Measurements from ENCODE around the gene CHMP2B.

The CHMP2B gene

GRCh38 chr3:87206635-87207034 is 20.5 kb upstream of the CHMP2B start:
- TF ChIP-seq GATA3 (IDR thresholded peaks at IDR 0.05; ENCODE audit: low read depth, low read length) (no peak), GATA2 (IDR thresholded peaks at IDR 0.05; ENCODE audit: low read depth, low read length) (no peak)

GRCh38 chr3:87207460-87207859 is 19.6 kb upstream of the CHMP2B start:
- TF ChIP-seq GATA3 (IDR thresholded peaks at IDR 0.05; ENCODE audit: low read depth, low read length) = no peak
- TF ChIP-seq GATA2 (IDR thresholded peaks at IDR 0.05; ENCODE audit: low read depth, low read length) = no peak

GRCh38 chr3:87209111-87209510 is 18.0 kb upstream of the CHMP2B start:
- TF ChIP-seq GATA3 (IDR thresholded peaks at IDR 0.05; ENCODE audit: low read depth, low read length) (no peak), GATA2 (IDR thresholded peaks at IDR 0.05; ENCODE audit: low read depth, low read length) (no peak)

- TF ChIP-seq GATA2 (IDR thresholded peaks at IDR 0.05; ENCODE audit: low read depth, low read length) (no peak), GATA3 (IDR thresholded peaks at IDR 0.05; ENCODE audit: low read depth, low read length) (no peak)
These were observed 8.5 kb upstream of the CHMP2B start for GRCh38 chr3:87218560-87218959.

GRCh38 chr3:87219611-87220010 is 7.5 kb upstream of the CHMP2B start:
- TF ChIP-seq GATA2 (IDR thresholded peaks at IDR 0.05; ENCODE audit: low read depth, low read length) (no peak), GATA3 (IDR thresholded peaks at IDR 0.05; ENCODE audit: low read depth, low read length) (no peak)

- TF ChIP-seq GATA3 (IDR thresholded peaks at IDR 0.05; ENCODE audit: low read depth, low read length) (no peak), GATA2 (IDR thresholded peaks at IDR 0.05; ENCODE audit: low read depth, low read length) (no peak)
These were observed 1.4 kb upstream of the CHMP2B start for GRCh38 chr3:87225659-87226058.

- TF ChIP-seq GATA2 (IDR thresholded peaks at IDR 0.05; ENCODE audit: low read depth, low read length) = no peak
- TF ChIP-seq GATA3 (IDR thresholded peaks at IDR 0.05; ENCODE audit: low read depth, low read length) = no peak
These were observed 681 bp downstream of the CHMP2B start for GRCh38 chr3:87227835-87228144.

- TF ChIP-seq GATA2 (IDR thresholded peaks at IDR 0.05; ENCODE audit: low read depth, low read length) = no peak
- TF ChIP-seq GATA3 (IDR thresholded peaks at IDR 0.05; ENCODE audit: low read depth, low read length) = no peak
These were observed 1.2 kb downstream of the CHMP2B start for GRCh38 chr3:87228316-87228715.

GRCh38 chr3:87229113-87229512 is 2.0 kb downstream of the CHMP2B start:
- TF ChIP-seq GATA3 (IDR thresholded peaks at IDR 0.05; ENCODE audit: low read depth, low read length) (no peak), GATA2 (IDR thresholded peaks at IDR 0.05; ENCODE audit: low read depth, low read length) (no peak)

GRCh38 chr3:87233805-87234204 is 6.7 kb downstream of the CHMP2B start:
- TF ChIP-seq GATA3 (IDR thresholded peaks at IDR 0.05; ENCODE audit: low read depth, low read length) = no peak
- no peak for TF ChIP-seq GATA2 (IDR thresholded peaks at IDR 0.05; ENCODE audit: low read depth, low read length)

GRCh38 chr3:87236093-87236492 is 9.0 kb downstream of the CHMP2B start:
- no peak for TF ChIP-seq GATA3 (IDR thresholded peaks at IDR 0.05; ENCODE audit: low read depth, low read length)
- TF ChIP-seq GATA2 (IDR thresholded peaks at IDR 0.05; ENCODE audit: low read depth, low read length) = no peak

GRCh38 chr3:87246662-87247429 is 19.7 kb downstream of the CHMP2B start:
- TF ChIP-seq GATA3 (IDR thresholded peaks at IDR 0.05; ENCODE audit: low read depth, low read length) (no peak), GATA2 (IDR thresholded peaks at IDR 0.05; ENCODE audit: low read depth, low read length) (no peak)

GRCh38 chr3:87247430-87247773 is 20.3 kb downstream of the CHMP2B start:
- TF ChIP-seq GATA3 (IDR thresholded peaks at IDR 0.05; ENCODE audit: low read depth, low read length) (no peak), GATA2 (IDR thresholded peaks at IDR 0.05; ENCODE audit: low read depth, low read length) (no peak)

GRCh38 chr3:87248831-87249230 is 21.7 kb downstream of the CHMP2B start:
- no peak for TF ChIP-seq GATA2 (IDR thresholded peaks at IDR 0.05; ENCODE audit: low read depth, low read length)
- TF ChIP-seq GATA3 (IDR thresholded peaks at IDR 0.05; ENCODE audit: low read depth, low read length) = no peak

GRCh38 chr3:87250009-87250408 is 22.9 kb downstream of the CHMP2B start:
- TF ChIP-seq GATA2 (IDR thresholded peaks at IDR 0.05; ENCODE audit: low read depth, low read length) = no peak
- no peak for TF ChIP-seq GATA3 (IDR thresholded peaks at IDR 0.05; ENCODE audit: low read depth, low read length)

- TF ChIP-seq GATA2 (IDR thresholded peaks at IDR 0.05; ENCODE audit: low read depth, low read length) (no peak), GATA3 (IDR thresholded peaks at IDR 0.05; ENCODE audit: low read depth, low read length) (no peak)
These were observed 33.2 kb downstream of the CHMP2B start for GRCh38 chr3:87260270-87260669.
